ENCODE data around the gene ACY1.

Gene ACY1

GRCh38 chr3:52005571-52005986 lies 22.2 kb downstream of the ACY1 start:
- DNase-seq (ENCODE audit: low read depth in 2 of 2): no peak

- DNase-seq (ENCODE audit: low read depth in 2 of 2): no peak
These were observed 22.9 kb downstream of the ACY1 start for GRCh38 chr3:52006017-52006819.

GRCh38 chr3:52006820-52007133 lies 23.4 kb downstream of the ACY1 start:
- no peak for DNase-seq (ENCODE audit: low read depth in 2 of 2)

GRCh38 chr3:52007291-52007690 lies 24.0 kb downstream of the ACY1 start:
- no peak for DNase-seq (ENCODE audit: low read depth in 2 of 2)

GRCh38 chr3:52010431-52010830 lies 27.1 kb downstream of the ACY1 start:
- DNase-seq (ENCODE audit: low read depth in 2 of 2): no peak

- DNase-seq (ENCODE audit: low read depth in 2 of 2): no peak
These were observed 29.4 kb downstream of the ACY1 start for GRCh38 chr3:52012699-52013098.

- no peak for DNase-seq (ENCODE audit: low read depth in 2 of 2)
These were observed 30.7 kb downstream of the ACY1 start for GRCh38 chr3:52013802-52014598.

- no peak for DNase-seq (ENCODE audit: low read depth in 2 of 2)
These were observed 31.3 kb downstream of the ACY1 start for GRCh38 chr3:52014613-52015012.

- no peak for DNase-seq (ENCODE audit: low read depth in 2 of 2)
These were observed 32.3 kb downstream of the ACY1 start for GRCh38 chr3:52015438-52016228.

- no peak for DNase-seq (ENCODE audit: low read depth in 2 of 2)
These were observed 34.3 kb downstream of the ACY1 start for GRCh38 chr3:52017586-52017985.

- DNase-seq (ENCODE audit: low read depth in 2 of 2): no peak
These were observed 35.1 kb downstream of the ACY1 start for GRCh38 chr3:52018319-52019000.

GRCh38 chr3:52019352-52020080 lies 36.2 kb downstream of the ACY1 start:
- DNase-seq (ENCODE audit: low read depth in 2 of 2): no peak

GRCh38 chr3:52020796-52021195 lies 37.5 kb downstream of the ACY1 start:
- DNase-seq (ENCODE audit: low read depth in 2 of 2): no peak

GRCh38 chr3:52021489-52022268 lies 38.3 kb downstream of the ACY1 start:
- DNase-seq (ENCODE audit: low read depth in 2 of 2): no peak

- DNase-seq (ENCODE audit: low read depth in 2 of 2): no peak
These were observed 39.2 kb downstream of the ACY1 start for GRCh38 chr3:52022323-52023100.

GRCh38 chr3:52023101-52023770 lies 39.9 kb downstream of the ACY1 start:
- DNase-seq (ENCODE audit: low read depth in 2 of 2): no peak

GRCh38 chr3:52023860-52024764 lies 40.8 kb downstream of the ACY1 start:
- DNase-seq (ENCODE audit: low read depth in 2 of 2): no peak

All from stimulated activated CD8-positive, alpha-beta memory T cell treated with anti-CD3 and anti-CD28 coated beads, Interleukin-15, amount 100 ng/mL, for 48 hours (primary cell).